ENCODE results near the gene LHX1. TPM values are rescaled to one million over a fixed set of nuclear protein-coding genes. Genes with fewer than 3 reads are reported as not detected.
A peak's percentile ranks its signal among the peaks of the same experiment; 100 is the strongest.

Gene LHX1
- total RNA-seq, 2 donors from 2014 or later, result not detected

DNA sequence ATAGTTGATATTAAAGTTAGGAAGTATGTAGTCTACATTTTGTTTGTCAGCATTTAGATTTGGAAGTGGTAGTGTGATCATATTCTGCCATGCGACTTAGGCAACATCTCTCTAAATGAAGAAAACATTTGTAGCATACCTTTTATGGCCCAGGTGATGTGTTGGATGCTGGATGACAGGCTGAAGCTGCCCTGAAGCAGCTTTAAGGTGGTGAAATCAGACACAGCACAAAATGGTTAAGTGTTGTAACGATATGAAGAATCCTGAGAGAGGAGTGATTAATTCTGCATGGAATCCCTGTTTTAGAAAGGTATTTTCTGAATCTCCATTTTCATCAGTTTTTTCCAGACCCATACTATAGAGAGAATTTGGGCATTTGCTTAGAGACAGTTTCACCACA lies 39.8 kb downstream of the LHX1 start:
- ATAC-seq, result no peak
- Mint-ChIP-seq H3K9me3 (no peaks in the 10 kb centered on the region), H3K36me3 (peaks cover 0 to 8% of the 10 kb centered on the region in 2 donors), H3K27ac (no peak overlapping the region)
- DNase-seq (ENCODE audit: low spot score in 2 of 2), result no peak

GRCh38 chr17:36977568-36977967 lies 40.3 kb downstream of the LHX1 start:
- peaks cover 0 to 9% of the 10 kb centered on the region in 2 donors for H3K36me3 Mint-ChIP-seq
- DNase-seq (ENCODE audit: low spot score in 2 of 2) (no peak), ATAC-seq (no peak)
- H3K9me3 Mint-ChIP-seq, result no peaks in the 10 kb centered on the region
- H3K27ac Mint-ChIP-seq, result no peak overlapping the region

- Mint-ChIP-seq H3K27ac (no peak overlapping the region), H3K9me3 (no peaks in the 10 kb centered on the region), H3K36me3 (peaks cover 0 to 9% of the 10 kb centered on the region in 2 donors)
- ATAC-seq (no peak), DNase-seq (ENCODE audit: low spot score in 2 of 2) (no peak)
These were observed 41.7 kb downstream of the LHX1 start for GRCh38 chr17:36978810-36979564.

GRCh38 chr17:36979565-36979941 lies 42.3 kb downstream of the LHX1 start:
- ATAC-seq (no peak), DNase-seq (ENCODE audit: low spot score in 2 of 2) (no peak)
- H3K27ac Mint-ChIP-seq, result no peak overlapping the region
- H3K36me3 Mint-ChIP-seq, result peaks cover 0 to 9% of the 10 kb centered on the region in 2 donors
- H3K9me3 Mint-ChIP-seq, result no peaks in the 10 kb centered on the region

DNA sequence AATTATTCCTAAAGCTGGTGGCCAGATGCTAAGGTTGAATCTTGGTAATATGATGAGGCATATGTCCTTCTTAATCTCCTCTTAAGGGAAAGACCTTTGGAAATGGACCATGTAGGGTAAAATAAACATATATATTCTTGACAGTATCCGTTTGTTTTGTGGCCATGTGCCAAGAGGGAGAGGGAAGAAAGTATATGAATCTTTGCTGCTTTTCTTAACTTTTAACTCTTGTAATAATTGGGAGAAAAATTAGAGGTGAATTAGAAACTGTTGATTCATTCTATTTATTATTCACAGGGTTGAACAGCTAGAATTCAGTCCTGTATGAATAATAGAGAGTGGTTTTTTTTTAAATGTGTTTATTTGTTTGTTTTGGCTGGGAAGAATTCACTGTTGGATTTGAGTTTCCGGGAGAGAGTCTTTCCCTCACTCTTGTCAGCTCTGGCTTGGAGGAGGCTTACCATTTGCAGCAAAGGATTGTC lies 43.0 kb downstream of the LHX1 start:
- Mint-ChIP-seq H3K9me3 (no peaks in the 10 kb centered on the region), H3K27ac (no peak overlapping the region), H3K36me3 (peaks cover 0 to 9% of the 10 kb centered on the region in 2 donors)
- ATAC-seq, result no peak
- no peak for DNase-seq (ENCODE audit: low spot score in 2 of 2)

DNA sequence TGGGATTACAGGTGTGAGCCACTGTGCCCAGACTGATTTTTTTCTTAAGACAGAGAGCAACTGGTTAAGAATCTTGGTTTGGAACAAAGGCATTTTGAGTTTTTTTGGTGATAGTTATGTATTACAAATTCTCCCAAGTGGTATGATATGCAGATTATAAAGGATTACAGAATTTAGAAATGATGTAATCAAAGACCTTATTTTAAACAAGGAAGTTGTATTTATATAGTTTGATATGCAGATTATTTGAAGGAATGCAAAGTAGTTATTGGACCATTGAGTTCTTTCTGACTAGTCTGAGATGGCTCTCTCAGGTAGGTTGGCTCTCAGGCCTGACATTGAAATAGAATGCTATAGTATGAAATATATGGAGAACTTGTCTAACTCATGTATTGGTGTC lies 46.3 kb downstream of the LHX1 start:
- peak overlapping the region in 1 of 2 donors; percentile 2 for H3K27ac Mint-ChIP-seq
- DNase-seq (ENCODE audit: low spot score in 2 of 2) (no peak), ATAC-seq (no peak)
- H3K36me3 Mint-ChIP-seq, result peaks cover 6 to 14% of the 10 kb centered on the region in 2 donors
- no peaks in the 10 kb centered on the region for H3K9me3 Mint-ChIP-seq

DNA sequence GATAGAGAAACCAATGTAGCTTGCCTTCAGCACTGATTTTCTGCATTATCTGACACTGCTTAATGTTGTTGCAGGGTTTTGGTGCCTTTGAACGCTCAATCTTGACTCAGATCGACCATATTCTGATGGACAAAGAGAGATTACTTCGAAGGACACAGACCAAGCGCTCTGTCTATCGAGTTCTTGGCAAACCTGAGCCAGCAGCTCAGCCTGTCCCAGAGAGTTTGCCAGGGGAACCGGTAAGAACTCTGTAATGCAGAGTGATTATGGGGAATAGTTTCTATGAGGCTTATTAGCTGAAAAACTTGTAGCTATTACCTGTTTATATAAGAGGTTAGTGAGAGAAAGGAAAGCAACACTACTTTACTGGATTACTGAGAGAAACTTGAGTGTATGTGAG lies 51.9 kb downstream of the LHX1 start:
- H3K36me3 Mint-ChIP-seq, result peaks cover 12 to 24% of the 10 kb centered on the region in 2 donors
- ATAC-seq (no peak), DNase-seq (ENCODE audit: low spot score in 2 of 2) (no peak)
- H3K9me3 Mint-ChIP-seq, result no peaks in the 10 kb centered on the region
- H3K27ac Mint-ChIP-seq, result no peak overlapping the region

DNA sequence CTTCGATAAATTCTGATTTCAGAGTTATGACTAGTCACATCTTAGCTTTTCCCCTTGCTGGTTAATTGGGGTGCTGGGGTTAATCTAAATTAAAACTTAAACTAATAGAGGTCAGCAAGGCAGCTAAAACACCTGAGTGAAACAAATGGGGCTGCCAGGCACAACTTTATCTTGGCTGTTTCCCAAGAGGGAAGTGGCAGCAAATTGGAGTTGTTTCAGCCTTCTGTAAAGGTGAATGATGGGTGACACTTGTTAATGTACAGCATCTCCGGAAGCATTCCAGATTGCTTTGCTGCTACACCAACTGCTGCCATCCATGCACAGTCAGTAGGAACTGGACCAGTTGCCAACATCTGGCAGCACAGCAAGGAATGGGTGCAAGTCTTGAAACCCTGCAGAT lies 55.4 kb downstream of the LHX1 start:
- DNase-seq (ENCODE audit: low spot score in 2 of 2) (no peak), ATAC-seq (no peak)
- H3K36me3 Mint-ChIP-seq, result peaks cover 45 to 46% of the 10 kb centered on the region in 2 donors
- H3K27ac Mint-ChIP-seq, result no peak overlapping the region
- H3K9me3 Mint-ChIP-seq, result peaks cover 0 to 1% of the 10 kb centered on the region in 2 donors

DNA sequence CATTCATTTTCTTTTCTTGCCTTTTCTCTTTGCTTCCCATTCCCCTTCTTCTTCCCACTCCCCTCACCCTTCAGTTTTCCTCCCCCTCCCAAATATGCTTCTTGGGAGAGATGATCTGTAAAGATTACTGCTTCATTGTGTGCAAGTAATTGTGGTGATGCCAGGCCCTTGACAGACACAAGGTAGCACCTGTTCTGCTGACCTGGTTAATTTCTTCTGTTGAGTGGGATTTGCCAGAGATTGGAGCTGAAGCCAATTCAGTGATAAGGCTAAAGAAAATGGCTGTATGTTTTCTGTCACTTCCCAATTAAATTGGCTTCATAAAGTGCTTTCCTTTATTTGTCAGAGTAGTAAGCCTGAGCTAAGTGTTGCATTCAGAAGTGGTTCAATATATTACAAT lies 56.0 kb downstream of the LHX1 start:
- DNase-seq (ENCODE audit: low spot score in 2 of 2), result no peak
- Mint-ChIP-seq H3K27ac (no peak overlapping the region), H3K36me3 (peaks cover 47 to 49% of the 10 kb centered on the region in 2 donors), H3K9me3 (peaks cover 0 to 4% of the 10 kb centered on the region in 2 donors)
- ATAC-seq, result no peak

Other genes with a start within 250 kb of the LHX1 start
- gene AATF, start 11.5 kb downstream of the LHX1 start, total RNA-seq, result 10 to 100 TPM; 49.9 to 80.1 TPM

Measured in activated naive CD4-positive, alpha-beta T cell treated with anti-CD3 and anti-CD28 coated beads, Interleukin-2, amount 50 U/mL, for 72 hours (primary cell).